Ovary (tissue), 9 donors: ENCODE results near the gene CNTNAP5. TPM values are rescaled to one million over a fixed set of nuclear protein-coding genes. Genes with fewer than 3 reads are reported as not detected.

ENCODE experiments used
- DNase-seq, 5 donors: peaks; one replicate each; pipeline ENCODE4 v3.0.0-alpha.2; 2019 to 2020
- H3K27ac ChIP-seq, 2 donors: fragments of 200-600 bp; one replicate each; pipeline versions ENCODE4 v1.5.1 to v1.8.0; 2019 to 2022
- H3K27me3 ChIP-seq: fragments of 200-600 bp; one replicate; pipeline ENCODE4 v1.8.0; 2022
- H3K36me3 ChIP-seq: fragments of 200-600 bp; sonication (generic); one replicate; pipeline ENCODE4 v1.5.1; 2019
- H3K4me1 ChIP-seq: one replicate; pipeline ENCODE4 v1.8.1; 2013; ENCODE audit warnings: mild to moderate bottlenecking, moderate library complexity; ENCODE audit not compliant: insufficient read depth
- H3K4me3 ChIP-seq: fragments of 200-600 bp; sonication (generic); one replicate; pipeline ENCODE4 v1.5.1; 2017
- H3K9me3 ChIP-seq, 2 donors: fragments of 200-600 bp in 1 of 2; sonication (generic) in 1 of 2; one replicate each; pipeline versions ENCODE4 v1.5.1 to v1.8.1; 2013 to 2019; ENCODE audit warnings: mild to moderate bottlenecking in 1 of 2, moderate library complexity in 1 of 2
- EP300 ChIP-seq: sonication (generic); formaldehyde crosslinking; IDR thresholded peaks from one replicate; pipeline ENCODE4 v1.6.1; 2017; ENCODE audit warnings: antibody characterized with exemption
- POLR2A ChIP-seq: fragments of 450-650 bp; IDR thresholded peaks from one replicate; pipeline ENCODE4 v1.6.1; 2017; ENCODE audit warnings: antibody characterized with exemption, mild to moderate bottlenecking, moderate library complexity
- WGBS, 3 donors: extraction: QIAGEN DNeasy Blood & Tissue Kit in 1 of 3; methylation state at CpG; one replicate each; pipeline versions ENCODE4 v1.1.5 to v1.1.7; 2013 to 2017; 5-methylcytosine and 5-hydroxymethylcytosine counted together
- intact Hi-C, 4 donors: fragments of 100-400 bp; cut with DNase I; formaldehyde crosslinking; loops; one replicate each; pipeline versions ENCODE4 v1.11.0 to v1.15.1; 2022 to 2023
- polyA plus RNA-seq, 2 donors: library from polyadenylated mRNA; stranded (reverse); fragments of 200-250 nt in 1 of 2; fragments of 350-450 nt in 1 of 2; fragmentation: Illumina TruSeq in 1 of 2; extraction: RNeasy Lipid Tissue Mini Kit (QIAGEN cat#74804) in 1 of 2; gene quantifications; one replicate each; pipeline ENCODE4 v1.2.3, GENCODE V29; 2013 to 2014
- total RNA-seq, 7 donors: library from RNA; depleted of rRNA in 2 of 7; stranded (reverse); fragments of >200 nt in 2 of 7; fragmentation: NEBNext Ultra II Directional in 3 of 7; extraction: Animal tissue kit (Norgen Biotek cat#: 25700) in 3 of 7; gene quantifications; one replicate each; pipeline versions ENCODE4 v1.1.0 to v1.2.4, GENCODE V29; 2016 to 2023
- TF ChIP-seq, protein P1 (sequence below), 3 donors: fragments of 450-650 bp in 2 of 3; fragments of 200-600 bp in 1 of 3; IDR thresholded peaks; one replicate each; pipeline versions ENCODE4 v1.5.1 to v1.8.0; 2016 to 2022; ENCODE audit warnings: antibody characterized with exemption in 3 of 3, mild to moderate bottlenecking in 1 of 3
- donor health status: DM: no; HTN: no; CAD: no; lungs with moderate emphysema.
- donor health status: DM: no; HTN: no; CAD: no.
- donor health status: Bipolar disorder and iron deficiency.
- donor health status: DM: yes; HTN: yes; CAD: no.
- donor health status: DM: no; HTN: no; CAD: no.
- donor health status: DM: yes; HTN: yes; CAD: no.

CNTNAP5 gene
- total and polyA plus RNA-seq, 9 donors = not detected

DNA sequence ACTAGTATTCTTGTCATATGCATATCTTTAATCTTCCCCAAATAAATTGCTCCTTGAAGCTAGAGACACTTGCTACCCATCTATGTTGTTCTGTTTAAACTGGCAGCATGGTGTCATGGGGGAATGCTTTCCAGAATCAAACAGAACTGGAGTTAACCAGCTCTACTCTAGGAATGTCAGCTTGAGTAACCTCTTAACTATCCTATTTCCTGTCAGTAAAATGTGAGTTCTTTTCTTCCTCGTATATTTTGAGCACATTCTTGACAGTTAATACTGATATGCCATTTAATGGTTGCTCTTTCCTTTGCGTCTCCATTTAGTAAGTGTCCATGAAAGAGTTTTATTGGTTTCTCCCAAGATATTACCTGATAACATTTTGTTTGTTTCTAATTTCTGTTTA, 23.0 kb downstream of the CNTNAP5 start:
- intact Hi-C loops = no loop called here
- H3K9me3 ChIP-seq = no peaks in the 10 kb centered on the region
- 36 to 52% (median 38%) methylated on average over 2 of the region's 2 CpGs for WGBS, 3 donors
- H3K27me3 ChIP-seq = no peaks in the 10 kb centered on the region
- H3K27ac ChIP-seq = no peak overlapping the region
- no peaks in the 10 kb centered on the region for H3K4me1 ChIP-seq
- H3K4me3 ChIP-seq = no peak overlapping the region
- no peak for DNase-seq
- TF ChIP-seq EP300 (no peak), POLR2A (no peak)
- TF ChIP-seq, protein P1, sequence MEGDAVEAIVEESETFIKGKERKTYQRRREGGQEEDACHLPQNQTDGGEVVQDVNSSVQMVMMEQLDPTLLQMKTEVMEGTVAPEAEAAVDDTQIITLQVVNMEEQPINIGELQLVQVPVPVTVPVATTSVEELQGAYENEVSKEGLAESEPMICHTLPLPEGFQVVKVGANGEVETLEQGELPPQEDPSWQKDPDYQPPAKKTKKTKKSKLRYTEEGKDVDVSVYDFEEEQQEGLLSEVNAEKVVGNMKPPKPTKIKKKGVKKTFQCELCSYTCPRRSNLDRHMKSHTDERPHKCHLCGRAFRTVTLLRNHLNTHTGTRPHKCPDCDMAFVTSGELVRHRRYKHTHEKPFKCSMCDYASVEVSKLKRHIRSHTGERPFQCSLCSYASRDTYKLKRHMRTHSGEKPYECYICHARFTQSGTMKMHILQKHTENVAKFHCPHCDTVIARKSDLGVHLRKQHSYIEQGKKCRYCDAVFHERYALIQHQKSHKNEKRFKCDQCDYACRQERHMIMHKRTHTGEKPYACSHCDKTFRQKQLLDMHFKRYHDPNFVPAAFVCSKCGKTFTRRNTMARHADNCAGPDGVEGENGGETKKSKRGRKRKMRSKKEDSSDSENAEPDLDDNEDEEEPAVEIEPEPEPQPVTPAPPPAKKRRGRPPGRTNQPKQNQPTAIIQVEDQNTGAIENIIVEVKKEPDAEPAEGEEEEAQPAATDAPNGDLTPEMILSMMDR (IDR thresholded peaks at IDR 0.05) = no peak
- H3K36me3 ChIP-seq = no peaks in the 10 kb centered on the region

GRCh38 chr2:124048664-124049063, 23.6 kb downstream of the CNTNAP5 start:
- no peak overlapping the region for H3K4me3 ChIP-seq
- H3K36me3 ChIP-seq = no peaks in the 10 kb centered on the region
- 30 to 45% (median 37%) methylated on average over 2 of the region's 2 CpGs for WGBS, 3 donors
- intact Hi-C loops = no loop called here
- H3K4me1 ChIP-seq = no peaks in the 10 kb centered on the region
- H3K27me3 ChIP-seq = no peaks in the 10 kb centered on the region
- TF ChIP-seq EP300 = no peak
- H3K27ac ChIP-seq = no peak overlapping the region
- no peaks in the 10 kb centered on the region for H3K9me3 ChIP-seq
- DNase-seq = no peak

GRCh38 chr2:124049136-124049535, 24.0 kb downstream of the CNTNAP5 start:
- H3K4me3 ChIP-seq = no peak overlapping the region
- WGBS, 3 donors = 66 to 78% (median 71%) methylated on average over 4 of the region's 4 CpGs

GRCh38 chr2:124050833-124051497, 25.9 kb downstream of the CNTNAP5 start:
- TF ChIP-seq, protein P1 (IDR thresholded peaks at IDR 0.05) = no peak
- TF ChIP-seq POLR2A (no peak), EP300 (no peak)
- DNase-seq = no peak
- Histone ChIP-seq H3K36me3 (no peaks in the 10 kb centered on the region), H3K27me3 (no peaks in the 10 kb centered on the region), H3K9me3 (no peaks in the 10 kb centered on the region), H3K4me1 (no peaks in the 10 kb centered on the region), H3K27ac (no peak overlapping the region), H3K4me3 (no peak overlapping the region)
- WGBS, 3 donors = 70 to 78% (median 72%) methylated on average over 2 of the region's 2 CpGs
- intact Hi-C loops = no loop called here

More at GRCh38 chr2:124049136-124049535, 24.0 kb downstream of the CNTNAP5 start:
- TF ChIP-seq EP300 = no peak
- TF ChIP-seq, protein P1 (IDR thresholded peaks at IDR 0.05) = no peak
- TF ChIP-seq POLR2A = no peak
- Histone ChIP-seq H3K36me3 (no peaks in the 10 kb centered on the region), H3K27me3 (no peaks in the 10 kb centered on the region), H3K9me3 (no peaks in the 10 kb centered on the region), H3K4me1 (no peaks in the 10 kb centered on the region), H3K27ac (no peak overlapping the region)
- intact Hi-C loops = no loop called here
- no peak for DNase-seq

DNA sequence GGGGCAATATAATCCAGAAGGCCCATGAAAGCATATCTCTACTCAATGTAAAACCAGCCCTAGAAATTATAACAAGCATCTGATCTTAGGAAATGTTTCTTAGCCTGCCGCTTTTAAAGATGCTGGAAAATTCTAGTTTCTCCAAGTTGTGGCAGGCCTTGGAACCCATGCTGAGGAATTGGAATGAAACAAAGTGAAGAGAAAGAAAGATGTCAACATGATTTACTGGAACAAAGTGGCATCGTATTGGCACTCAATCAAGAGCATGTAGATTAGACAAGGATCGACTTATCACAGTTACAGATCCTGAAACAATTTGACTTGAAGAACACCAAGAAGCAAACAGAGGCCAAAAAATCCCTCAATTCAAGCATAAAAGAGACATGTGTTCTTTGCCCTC, 28.7 kb downstream of the CNTNAP5 start:
- DNase-seq = no peak
- TF ChIP-seq EP300 (no peak), POLR2A (no peak)
- TF ChIP-seq, protein P1 (IDR thresholded peaks at IDR 0.05) = no peak
- Histone ChIP-seq H3K4me1 (no peaks in the 10 kb centered on the region), H3K4me3 (no peak overlapping the region), H3K27me3 (no peaks in the 10 kb centered on the region), H3K9me3 (no peaks in the 10 kb centered on the region), H3K36me3 (no peaks in the 10 kb centered on the region), H3K27ac (no peak overlapping the region)
- intact Hi-C loops = no loop called here
- 84 to 87% (median 87%) methylated on average over 3 of the region's 3 CpGs for WGBS, 3 donors
